ENCODE results near the gene HOXA6.

HOXA6 gene

DNA sequence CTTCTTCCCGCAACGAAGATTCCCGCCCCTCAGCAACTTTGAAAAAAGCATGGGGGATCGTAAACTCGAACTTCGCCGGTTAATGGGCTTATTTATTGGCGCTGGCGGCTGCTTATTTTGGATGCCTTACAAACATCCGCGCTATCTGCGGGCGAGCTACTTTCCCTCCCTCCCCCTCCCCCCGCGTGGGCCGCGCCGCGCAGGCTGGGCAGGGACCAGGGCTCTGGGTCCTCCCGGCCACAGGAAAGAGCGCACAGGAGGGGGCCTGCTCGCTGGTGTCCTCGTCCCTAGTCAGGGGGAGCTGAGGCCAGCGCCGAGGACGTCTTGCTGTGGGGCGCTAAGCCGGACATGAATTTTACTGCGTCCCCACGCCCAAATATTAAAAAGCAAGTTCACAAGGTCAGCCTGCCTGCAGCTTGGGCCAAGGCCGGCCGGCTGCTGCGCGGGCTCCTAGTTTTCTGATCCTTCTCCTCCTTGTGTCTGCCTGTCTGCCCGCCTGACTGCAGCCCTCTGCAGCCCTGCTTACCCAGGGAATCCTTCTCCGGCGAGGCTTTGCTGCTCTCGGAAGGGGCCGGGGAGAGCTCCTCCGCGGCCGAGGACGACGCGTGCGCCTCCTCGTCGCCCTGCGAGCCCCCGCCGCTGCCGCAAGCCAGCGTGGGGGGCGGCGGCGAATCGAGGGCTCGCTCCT, 25.4 kb upstream of the HOXA6 start:
- no peak for DNase-seq (ENCODE audit: low read depth in 2 of 2)

DNA sequence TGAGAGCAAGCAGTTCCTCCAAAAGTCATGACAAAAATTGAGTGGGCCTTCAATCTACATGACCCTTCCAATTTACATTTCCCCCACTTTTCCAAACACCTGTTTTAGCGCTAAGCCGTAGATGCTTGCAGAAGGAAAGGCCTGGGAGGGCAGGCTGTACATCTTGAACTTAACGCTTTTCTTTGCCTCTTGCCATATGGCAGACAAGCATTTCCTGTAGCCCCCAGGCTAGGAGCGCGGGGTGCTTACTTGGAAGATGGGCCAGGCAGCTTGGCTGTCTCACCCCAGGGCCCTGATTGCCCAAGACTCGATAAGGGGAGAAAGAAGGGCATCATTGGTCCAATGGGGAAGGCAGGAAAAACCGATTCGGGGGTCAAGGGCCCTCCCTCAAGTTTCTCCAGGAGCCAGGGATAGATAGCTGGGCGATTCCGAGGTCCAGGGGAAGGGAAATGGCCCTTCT, 24.8 kb upstream of the HOXA6 start:
- DNase-seq (ENCODE audit: low read depth in 2 of 2), result no peak

DNA sequence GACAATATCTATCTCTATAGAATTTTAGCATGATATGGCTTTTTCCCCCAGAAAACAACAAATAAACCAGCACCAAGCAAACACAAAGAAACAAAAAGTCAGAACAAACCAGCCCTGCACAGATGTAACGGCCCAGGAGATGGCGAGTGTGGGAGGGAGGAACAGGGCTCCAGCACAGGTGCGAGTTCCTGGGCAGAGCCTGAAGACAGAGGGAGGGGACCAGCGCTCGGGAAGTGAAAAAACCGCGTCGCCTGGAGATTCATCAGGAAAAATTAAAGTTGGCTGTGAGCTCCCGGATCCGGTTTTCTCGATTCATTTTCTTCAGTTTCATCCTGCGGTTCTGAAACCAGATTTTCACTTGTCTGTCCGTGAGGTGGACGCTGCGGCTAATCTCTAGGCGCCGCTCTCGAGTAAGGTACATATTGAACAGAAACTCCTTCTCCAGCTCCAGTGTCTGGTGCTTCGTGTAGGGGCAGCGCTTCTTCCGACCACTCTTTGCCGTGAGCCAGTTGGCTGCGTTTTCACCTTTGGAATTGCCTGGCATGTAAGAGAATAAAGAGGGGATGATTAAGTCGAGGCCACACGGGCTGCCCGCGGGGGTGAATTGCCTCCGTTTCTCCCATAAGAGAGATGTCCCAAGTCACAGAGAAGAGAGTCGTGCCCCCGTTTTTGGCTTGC, 24.2 kb upstream of the HOXA6 start:
- DNase-seq (ENCODE audit: low read depth in 2 of 2), result no peak

DNA sequence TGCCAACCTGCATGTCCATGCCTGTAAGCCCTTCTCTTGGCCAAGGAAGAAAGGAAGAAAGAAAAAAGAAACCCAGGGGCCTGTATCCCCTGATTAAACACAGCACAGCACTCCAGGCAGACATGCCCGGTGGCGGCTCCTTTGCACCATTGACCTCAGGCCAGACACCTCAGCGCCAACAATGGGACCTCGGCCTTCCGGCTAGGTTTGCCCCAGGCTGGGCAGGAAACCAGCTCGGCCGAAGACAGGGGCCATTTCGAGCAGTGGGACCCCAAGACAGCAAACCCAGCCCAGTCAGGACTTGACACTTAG, 23.7 kb upstream of the HOXA6 start:
- DNase-seq (ENCODE audit: low read depth in 2 of 2), result no peak

DNA sequence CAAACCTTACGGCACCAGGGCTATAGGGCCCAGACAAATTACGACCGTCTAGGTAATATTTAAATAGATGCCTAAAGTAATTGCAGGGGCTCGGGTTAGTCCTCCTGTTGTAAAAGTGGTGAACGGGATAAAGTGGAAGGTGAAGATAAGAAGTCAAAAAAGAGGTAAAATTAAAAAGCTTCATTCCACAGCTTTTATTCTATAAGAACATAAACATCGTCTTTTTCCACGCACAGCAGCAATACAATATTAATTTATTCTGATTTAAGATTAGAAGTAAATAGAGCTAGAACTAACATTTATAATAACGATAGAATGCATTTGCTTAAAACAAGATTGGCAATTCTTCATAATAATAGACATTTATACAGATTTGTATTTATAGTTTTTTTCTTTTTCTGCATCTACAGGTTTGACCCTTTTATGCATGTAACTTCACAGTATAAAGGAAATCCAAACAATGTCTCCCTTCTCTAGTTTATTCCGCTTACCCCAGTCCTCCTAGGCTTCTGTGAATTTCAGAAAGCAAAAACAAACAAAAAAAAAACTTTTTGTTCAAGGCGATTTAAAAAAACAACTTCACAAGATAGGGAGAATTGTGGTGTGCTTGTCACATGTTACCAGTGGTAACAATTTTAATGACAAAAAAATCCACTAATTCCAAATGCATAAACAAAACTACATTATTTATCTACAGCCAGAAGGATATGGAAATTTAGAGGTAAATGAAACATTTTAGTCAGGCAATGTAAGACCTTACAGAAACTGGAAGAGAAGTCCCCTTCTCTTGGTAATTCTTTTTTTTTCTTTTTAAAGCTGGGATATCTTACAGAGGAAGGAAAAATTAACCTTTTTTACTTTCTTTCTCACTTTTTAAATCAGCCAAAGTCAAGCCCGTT, 23.1 kb upstream of the HOXA6 start:
- DNase-seq (ENCODE audit: low read depth in 2 of 2), result no peak

DNA sequence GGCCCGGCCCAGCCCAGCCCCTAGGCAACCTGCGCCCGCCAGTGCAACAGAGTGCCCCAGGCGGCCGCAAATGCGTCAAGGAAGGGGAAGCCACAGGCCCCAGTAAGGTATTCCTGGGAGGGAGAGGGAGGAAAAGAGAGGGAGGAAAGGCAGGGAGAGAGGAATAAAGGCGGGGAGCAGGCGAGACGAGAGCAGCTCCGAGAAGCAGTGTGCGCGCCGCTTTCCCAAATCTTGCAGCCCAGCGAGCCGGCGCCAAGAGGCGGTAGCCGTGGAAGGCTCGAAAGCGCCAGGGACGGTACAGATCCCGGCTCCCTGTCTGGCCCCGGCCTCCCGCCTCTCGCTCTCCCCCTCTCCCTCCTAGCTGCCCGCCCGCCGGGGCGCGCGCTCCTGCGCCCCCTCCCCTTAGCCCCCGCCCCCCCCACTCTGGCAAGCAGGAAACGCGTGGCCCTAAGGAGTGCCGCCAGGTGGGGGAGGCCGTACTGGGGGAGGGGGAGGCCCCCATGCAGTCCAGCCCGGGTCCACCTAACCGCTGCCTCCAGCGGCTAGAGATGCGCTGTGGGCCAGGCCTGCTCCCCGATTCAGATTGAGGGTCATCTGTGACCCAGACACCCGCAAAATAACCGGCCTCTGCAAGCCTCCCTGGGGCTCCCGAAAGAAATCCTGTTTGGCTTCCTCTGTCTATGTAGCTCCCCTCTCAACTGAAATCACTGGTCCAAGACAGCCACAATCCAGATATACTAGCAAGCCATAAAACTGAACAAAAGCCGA, 22.3 kb upstream of the HOXA6 start:
- no peak for DNase-seq (ENCODE audit: low read depth in 2 of 2)

DNA sequence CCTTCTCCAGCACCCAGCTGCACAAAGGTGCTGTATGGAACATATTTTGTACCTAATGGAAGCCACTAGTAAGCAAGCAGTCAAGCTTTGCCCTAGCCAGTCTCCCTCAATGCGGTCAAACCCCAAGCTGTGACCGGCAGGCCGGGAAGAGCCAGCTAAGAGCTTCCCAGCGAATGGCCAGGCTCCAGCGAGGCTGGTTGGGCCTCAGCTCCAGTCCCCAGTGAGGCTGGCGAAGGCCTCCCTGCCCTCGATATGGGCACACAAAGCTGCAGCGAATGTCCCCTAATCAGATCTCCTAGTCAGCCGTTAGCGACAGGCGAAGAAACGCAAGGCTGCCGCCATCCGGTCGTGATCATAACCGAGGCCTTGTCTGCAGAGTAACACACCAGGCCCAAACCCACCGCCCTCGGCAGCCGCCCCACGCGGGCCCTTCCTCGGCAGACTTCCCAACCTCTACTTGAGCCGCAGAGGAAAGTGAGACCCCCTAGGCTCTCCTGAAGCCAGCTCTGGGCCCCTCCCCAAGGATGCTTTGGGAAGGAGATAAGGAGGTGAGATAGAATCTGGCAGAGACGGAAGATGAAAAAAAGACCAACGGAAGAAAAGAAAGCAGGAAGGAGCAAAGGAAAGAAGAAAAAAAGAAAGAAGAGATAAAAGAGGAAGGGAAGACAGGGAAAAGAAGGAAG, 20.8 kb upstream of the HOXA6 start:
- no peak for DNase-seq (ENCODE audit: low read depth in 2 of 2)

DNA sequence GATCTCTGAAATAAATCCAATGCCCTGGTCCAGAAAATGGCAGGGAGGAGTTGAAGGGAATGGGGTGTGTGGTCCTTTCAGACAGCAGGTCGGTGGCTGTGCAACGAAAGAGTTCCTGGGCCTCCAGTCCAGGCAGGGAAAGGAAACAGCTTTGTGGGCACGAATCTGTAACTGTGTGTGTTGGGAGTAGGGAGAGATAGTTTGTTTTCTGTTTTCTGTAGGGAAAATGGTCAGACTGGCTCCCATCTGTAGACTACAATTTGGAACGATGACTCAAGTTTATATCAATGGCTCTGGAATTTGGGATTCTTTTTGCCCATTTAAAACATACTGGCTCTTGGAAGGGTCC, 20.3 kb upstream of the HOXA6 start:
- DNase-seq (ENCODE audit: low read depth in 2 of 2), result no peak

DNA sequence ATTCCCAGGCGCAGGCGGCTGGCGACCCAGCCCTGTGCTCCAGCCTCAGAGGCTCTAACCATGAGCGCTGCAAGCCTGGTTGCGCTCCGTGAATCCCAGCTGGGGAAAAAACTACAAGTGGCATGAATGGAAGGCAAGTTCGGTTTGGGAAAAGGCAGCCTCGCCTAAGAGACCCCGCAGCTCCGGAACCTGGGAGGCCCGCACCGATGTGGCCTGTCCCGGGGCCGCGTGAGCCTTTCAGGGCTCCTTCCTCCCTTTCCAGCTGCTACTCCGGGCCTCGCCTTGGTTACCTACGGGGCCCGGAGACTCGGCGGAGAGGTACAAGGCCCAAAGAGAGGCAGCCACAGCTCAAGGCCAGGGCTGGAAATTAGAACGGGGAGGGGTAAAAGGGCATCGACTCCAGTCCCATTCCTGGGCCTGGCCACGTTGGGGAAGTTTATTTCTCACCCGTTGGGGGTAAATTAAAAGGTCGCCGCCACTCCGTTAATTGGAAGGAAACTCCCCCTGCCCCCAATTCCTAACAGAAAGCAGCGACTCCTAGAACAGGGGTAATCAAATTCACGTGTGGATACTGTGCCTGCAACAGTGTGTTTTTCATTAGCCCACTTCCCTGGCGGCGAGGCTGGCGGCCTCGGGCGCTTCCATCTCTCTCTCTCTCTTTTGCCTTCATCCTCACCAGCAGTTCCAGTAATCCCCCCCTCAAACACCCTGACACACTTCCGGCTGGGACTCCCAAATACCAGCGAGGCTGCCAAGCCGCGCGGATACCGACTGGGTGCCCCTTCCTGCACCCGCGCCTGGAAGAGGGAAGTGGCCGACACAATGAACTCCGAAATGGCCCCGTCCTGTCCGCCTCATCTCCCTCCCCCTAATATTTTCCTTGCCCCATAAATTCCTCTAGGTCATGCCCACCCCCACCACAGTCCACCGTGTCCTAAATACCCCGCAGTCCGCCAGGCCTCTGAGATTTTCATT, 19.2 kb upstream of the HOXA6 start:
- DNase-seq (ENCODE audit: low read depth in 2 of 2), result no peak

DNA sequence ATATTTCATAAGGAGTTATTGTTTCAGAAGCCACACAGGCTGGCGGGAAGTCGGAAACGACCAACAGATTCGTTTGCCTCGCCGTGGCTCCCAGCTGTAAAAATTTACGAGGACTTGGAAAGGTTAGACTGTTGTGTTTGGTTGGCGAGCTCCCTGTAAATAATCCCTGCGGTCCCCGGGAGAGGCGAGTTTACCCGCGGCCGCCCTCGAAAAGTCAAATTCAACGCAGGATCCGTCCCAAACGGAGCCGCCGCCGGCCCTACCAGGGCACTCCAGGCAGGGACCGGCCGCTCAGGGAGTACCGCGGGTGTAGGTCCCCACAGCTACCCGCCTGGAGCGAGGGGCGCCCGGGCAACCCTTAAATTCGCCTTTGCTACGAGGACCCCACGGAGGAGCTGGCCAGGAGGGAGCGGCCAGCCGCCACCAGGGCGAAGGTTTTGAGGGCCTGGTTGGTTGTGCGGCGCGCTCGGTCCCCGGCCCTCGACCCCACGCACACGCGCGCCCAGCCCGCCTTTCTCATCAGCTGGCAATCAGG, 18.5 kb upstream of the HOXA6 start:
- DNase-seq (ENCODE audit: low read depth in 2 of 2), result no peak

DNA sequence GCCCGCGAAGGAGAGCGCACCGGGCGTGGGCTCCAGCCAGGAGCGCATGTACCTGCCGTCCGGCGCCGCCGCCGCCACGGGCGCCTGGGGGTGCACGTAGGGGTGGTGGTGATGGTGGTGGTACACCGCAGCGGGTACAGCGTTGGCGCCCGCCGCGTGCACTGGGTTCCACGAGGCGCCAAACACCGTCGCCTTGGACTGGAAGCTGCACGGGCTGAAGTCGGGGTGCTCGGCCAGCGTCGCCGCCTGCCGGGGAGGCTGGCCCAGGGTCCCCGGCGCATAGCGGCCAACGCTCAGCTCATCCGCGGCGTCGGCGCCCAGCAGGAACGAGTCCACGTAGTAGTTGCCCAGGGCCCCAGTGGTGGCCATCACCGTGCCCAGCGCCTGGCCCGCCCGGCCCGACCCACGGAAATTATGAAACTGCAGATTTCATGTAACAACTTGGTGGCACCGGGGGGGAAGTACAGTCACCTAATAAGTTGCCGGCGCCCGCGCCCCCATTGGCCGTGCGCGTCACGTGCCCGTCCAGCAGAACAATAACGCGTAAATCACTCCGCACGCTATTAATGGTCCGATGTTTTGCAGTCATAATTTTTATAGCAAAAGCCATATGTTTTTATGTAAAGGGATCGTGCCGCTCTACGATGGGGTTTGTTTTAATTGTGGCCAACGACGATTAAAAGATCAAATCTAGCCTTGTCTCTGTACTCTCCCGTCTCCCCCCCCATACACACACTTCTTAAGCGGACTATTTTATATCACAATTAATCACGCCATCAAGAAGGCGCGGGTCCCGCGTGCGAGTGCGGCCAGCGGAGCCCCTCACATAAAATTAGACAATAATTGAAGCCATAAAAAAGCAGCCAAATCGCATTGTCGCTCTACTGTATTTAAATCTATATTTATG, 17.8 kb upstream of the HOXA6 start, which contains the start of gene HOXA9:
Gene HOXA9, minus strand, starts transcription at position 449 of the 907 bp plus-strand sequence. Its CDS starts 80 bp downstream, at position 369.
- no peak for DNase-seq (ENCODE audit: low read depth in 2 of 2)

DNA sequence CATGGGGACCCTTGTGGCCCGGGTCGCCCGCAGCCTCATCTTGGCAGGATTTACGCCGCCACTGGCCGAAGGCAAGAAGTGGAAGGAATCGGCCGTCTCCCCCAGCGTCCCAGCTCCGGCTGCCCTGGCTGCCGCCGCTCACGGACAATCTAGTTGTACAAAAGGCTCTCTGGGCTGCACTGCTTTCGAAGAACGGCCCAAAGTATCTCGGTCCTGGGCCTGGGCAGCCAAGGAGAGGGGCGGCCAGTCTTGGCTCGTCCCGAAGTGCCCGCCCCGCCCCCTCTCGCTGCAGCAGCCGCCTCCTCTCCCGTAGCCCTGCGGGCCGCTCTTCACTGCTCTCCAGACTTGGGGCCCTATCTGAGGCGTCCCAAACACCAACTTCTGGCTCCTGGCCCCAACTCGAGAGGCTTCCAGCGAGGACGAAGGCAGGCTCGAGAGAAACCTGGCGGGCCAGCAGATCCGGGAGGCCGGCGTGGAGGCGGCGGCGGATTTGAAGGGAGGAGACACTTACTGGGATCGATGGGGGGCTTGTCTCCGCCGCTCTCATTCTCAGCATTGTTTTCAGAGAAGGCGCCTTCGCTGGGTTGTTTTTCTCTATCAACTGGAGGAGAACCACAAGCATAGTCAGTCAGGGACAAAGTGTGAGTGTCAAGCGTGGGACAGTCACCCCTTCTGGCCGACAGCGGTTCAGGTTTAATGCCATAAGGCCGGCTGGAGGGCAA, 17.0 kb upstream of the HOXA6 start:
- no peak for DNase-seq (ENCODE audit: low read depth in 2 of 2)

DNA sequence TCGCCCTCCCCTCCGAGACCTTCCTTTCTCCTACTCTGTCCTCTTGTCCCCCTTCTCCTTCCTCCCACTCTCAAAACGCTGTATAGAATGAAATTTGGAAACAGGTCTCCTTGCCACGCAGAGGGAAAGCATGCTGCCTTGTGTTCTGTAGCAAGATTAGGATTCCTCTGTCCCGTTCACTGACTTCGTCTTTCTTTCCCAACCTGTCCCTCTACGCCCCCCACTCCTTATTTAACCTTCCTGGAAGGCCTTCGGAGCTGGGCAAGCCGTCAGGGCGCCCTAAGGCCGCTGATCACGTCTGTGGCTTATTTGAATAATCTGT, 16.4 kb upstream of the HOXA6 start:
- no peak for DNase-seq (ENCODE audit: low read depth in 2 of 2)

DNA sequence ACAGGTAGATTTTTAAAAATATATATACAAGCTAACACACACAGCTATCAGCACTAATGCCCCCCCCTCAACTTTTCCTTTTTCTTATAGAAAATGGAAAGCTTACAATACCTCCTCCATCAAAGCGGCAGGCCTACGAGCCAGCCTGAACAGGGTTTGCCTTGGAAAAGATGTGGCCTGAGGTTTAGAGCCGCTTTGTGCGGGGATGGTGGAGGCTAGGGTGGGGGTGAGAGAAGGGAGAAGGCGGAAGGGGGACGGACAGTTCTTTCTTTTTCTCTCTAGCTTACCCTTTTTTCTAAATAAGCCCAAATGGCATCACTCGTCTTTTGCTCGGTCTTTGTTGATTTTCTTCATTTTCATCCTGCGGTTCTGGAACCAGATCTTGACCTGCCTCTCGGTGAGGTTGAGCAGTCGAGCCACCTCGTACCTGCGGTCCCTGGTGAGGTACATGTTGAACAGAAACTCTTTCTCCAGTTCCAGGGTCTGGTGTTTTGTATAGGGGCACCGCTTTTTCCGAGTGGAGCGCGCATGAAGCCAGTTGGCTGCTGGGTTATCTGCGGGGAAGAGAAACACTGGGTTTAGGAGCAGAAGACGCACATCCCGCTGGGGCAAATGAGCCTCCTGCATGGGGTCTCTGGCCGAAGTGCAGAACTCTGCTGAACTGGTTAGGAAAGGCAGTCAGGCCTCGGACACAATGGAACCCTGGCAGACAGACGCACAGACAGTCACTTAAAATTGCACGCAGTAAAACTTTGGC, 15.9 kb upstream of the HOXA6 start:
- DNase-seq (ENCODE audit: low read depth in 2 of 2), result no peak

DNA sequence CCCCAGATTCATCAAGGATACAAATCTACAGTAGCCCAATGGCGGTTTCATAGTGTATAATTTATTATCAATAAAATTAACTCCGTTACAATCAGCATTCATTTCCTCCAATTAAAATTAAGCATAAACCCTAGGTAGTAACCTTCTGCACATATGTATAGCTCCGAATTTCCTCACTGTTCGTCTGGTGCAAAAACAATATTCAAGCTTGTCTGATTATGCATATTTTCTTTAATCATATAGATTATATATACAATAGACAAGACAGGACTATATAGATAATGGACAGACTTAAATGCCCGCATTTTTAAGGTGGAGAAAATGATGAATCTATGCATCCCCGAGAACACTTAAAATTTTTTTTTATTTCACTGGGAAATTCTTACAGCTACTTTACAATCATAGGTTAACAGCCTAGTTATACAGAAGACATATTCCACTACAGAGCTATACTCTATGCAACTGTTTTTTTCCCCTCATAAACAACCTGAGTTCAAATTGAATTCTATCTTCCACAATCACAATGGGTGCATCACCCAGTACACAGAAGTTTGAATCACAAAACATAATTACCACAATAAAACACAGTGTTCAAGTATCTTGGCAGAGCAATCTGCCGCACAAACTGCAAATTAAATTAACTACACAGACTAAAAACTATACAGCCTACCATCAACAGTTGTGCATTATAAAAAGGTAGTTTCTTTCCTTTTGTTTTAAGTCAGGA, 15.2 kb upstream of the HOXA6 start:
- DNase-seq (ENCODE audit: low read depth in 2 of 2), result no peak

DNA sequence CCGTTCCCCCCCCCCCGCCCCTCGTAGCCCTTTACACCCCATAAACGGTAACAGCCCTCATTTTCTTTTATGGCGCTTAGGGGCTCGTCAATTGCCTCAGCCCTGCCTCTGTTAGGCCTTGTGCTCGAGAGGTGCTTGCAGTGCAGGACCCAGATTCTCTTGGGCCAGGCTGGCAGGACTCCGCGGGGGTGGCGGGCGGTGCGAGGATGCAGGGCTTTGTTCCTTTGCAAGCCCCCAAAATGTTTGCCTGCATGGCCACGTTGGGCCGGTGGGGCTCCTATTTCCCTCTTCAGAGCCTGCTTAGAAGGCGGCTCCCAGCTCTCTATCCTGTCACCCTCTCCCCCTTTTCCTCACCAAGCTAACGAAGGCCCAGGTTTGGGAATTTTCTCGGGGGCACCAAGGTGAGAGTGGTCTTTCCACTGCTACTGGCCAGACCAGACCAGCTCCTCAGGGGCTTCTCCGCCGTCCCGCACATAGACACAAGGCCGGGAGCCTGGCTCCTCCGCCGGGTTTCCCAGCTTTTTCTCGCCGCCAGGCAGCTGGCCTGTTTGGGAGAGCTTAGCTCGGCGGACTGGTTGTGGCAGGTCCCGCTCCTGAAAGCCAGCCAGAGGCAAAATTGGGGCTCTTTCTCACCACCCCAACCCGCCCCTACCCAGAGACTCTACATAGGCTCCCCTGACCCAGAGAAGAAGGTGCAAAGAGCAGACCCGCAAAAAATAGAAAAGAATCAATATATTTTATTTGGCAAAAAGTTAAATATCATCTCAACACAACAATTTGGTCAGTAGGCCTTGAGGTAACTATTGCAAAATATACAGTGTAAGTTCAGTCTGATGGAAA, 14.4 kb upstream of the HOXA6 start:
- no peak for DNase-seq (ENCODE audit: low read depth in 2 of 2)
